Small intestine (tissue), 7 donors: ENCODE results near the gene SOX9. TPM values are rescaled to one million over a fixed set of nuclear protein-coding genes. Genes with fewer than 3 reads are reported as not detected.

ENCODE experiments used
- DNase-seq, 2 donors: peaks; one replicate each; pipeline versions ENCODE4 v3.0.0 to v3.0.0-alpha.2; 2013
- FAIRE-seq: peaks from 2 replicates; lab custom pipeline; 2012; peaks lifted over from hg19 to GRCh38; lab: Jason Lieb, UNC
- H3K27ac ChIP-seq, 3 donors: one replicate each; pipeline ENCODE4 v1.5.1; 2013; ENCODE audit warnings: low read length in 2 of 3, mild to moderate bottlenecking in 2 of 3, control low read depth in 1 of 3, inconsistent platforms in 1 of 3, low read depth in 1 of 3, moderate library complexity in 1 of 3
- H3K27me3 ChIP-seq, 3 donors: one replicate each; pipeline ENCODE4 v1.6.1; 2013; ENCODE audit warnings: low read length in 3 of 3, inconsistent platforms in 1 of 3; ENCODE audit not compliant: control insufficient read depth in 3 of 3, insufficient read depth in 3 of 3
- H3K36me3 ChIP-seq, 3 donors: one replicate each; pipeline ENCODE4 v1.6.1; 2013; ENCODE audit warnings: low read length in 3 of 3, inconsistent platforms in 1 of 3, low read depth in 1 of 3, mild to moderate bottlenecking in 1 of 3, moderate library complexity in 1 of 3; ENCODE audit not compliant: control insufficient read depth in 3 of 3, insufficient read depth in 2 of 3
- H3K4me1 ChIP-seq, 3 donors: one replicate each; pipeline ENCODE4 v1.6.1; 2013; ENCODE audit warnings: low read length in 2 of 3, inconsistent platforms in 1 of 3, low read depth in 1 of 3, mild to moderate bottlenecking in 1 of 3, moderate library complexity in 1 of 3; ENCODE audit not compliant: control insufficient read depth in 3 of 3, insufficient read depth in 2 of 3
- H3K4me3 ChIP-seq, 3 donors: one replicate each; pipeline ENCODE4 v1.5.1; 2013; ENCODE audit warnings: low read length in 3 of 3, control low read depth in 1 of 3, inconsistent platforms in 1 of 3, low read depth in 1 of 3, mild to moderate bottlenecking in 1 of 3, moderate library complexity in 1 of 3
- H3K9me3 ChIP-seq, 2 donors: one replicate each; pipeline ENCODE4 v1.6.1; 2013; ENCODE audit warnings: low read depth in 1 of 2, low read length in 1 of 2; ENCODE audit not compliant: control insufficient read depth in 2 of 2, insufficient read depth in 1 of 2
- WGBS, 3 donors: extraction: QIAGEN DNeasy Blood & Tissue Kit; methylation state at CpG; one replicate each; pipeline ENCODE4 v1.1.7; 2013; 5-methylcytosine and 5-hydroxymethylcytosine counted together
- polyA plus RNA-seq, 4 donors: library from polyadenylated mRNA; stranded (reverse) in 3 of 4; unstranded in 1 of 4; fragments of 200-250 nt in 3 of 4; fragments of 120-200 nt in 1 of 4; gene quantifications; one replicate each; pipeline versions ENCODE4 v1.2.1 to v1.2.3, GENCODE V29; 2013
- donor health status: healthy with polysubstance abuse.
- donor health status: control.
- donor health status: control.
- donor health status: Bipolar disorder and iron deficiency.
- donor health status: healthy.

The SOX9 gene
- polyA plus RNA-seq, 4 donors, result 3.0 to 45.6 (median 13.3) TPM

GRCh38 chr17:72165192-72165866, 44.5 kb downstream of the SOX9 start:
- H3K27ac ChIP-seq, result no peak overlapping the region
- no peaks in the 10 kb centered on the region for H3K4me1 ChIP-seq
- FAIRE-seq, result no peak
- 79 to 93% (median 79%) methylated on average over 9 of the region's 9 CpGs for WGBS, 3 donors
- no peaks in the 10 kb centered on the region for H3K9me3 ChIP-seq
- no peak for DNase-seq
- H3K27me3 ChIP-seq, result no peaks in the 10 kb centered on the region
- no peaks in the 10 kb centered on the region for H3K36me3 ChIP-seq
- H3K4me3 ChIP-seq, result no peak overlapping the region

- no peak for DNase-seq
- H3K36me3 ChIP-seq, result no peaks in the 10 kb centered on the region
- H3K27me3 ChIP-seq, result no peaks in the 10 kb centered on the region
- no peak overlapping the region for H3K27ac ChIP-seq
- H3K4me3 ChIP-seq, result no peak overlapping the region
- no peaks in the 10 kb centered on the region for H3K9me3 ChIP-seq
- no peaks in the 10 kb centered on the region for H3K4me1 ChIP-seq
- FAIRE-seq, result no peak
- WGBS, 3 donors, result 71 to 89% (median 81%) methylated on average over 12 of the region's 12 CpGs
Observed at GRCh38 chr17:72165867-72166439, 45.1 kb downstream of the SOX9 start.

- Histone ChIP-seq H3K4me3 (no peak overlapping the region), H3K27ac (no peak overlapping the region), H3K36me3 (no peaks in the 10 kb centered on the region), H3K4me1 (no peaks in the 10 kb centered on the region), H3K9me3 (no peaks in the 10 kb centered on the region), H3K27me3 (no peaks in the 10 kb centered on the region)
- DNase-seq (no peak), FAIRE-seq (no peak)
- WGBS, 3 donors, result 79 to 88% (median 88%) methylated on average over 2 of the region's 2 CpGs
Observed at GRCh38 chr17:72167593-72167992, 46.8 kb downstream of the SOX9 start.

GRCh38 chr17:72169823-72170222, 49.0 kb downstream of the SOX9 start:
- WGBS, 3 donors, result 82 to 85% (median 84%) methylated on average over 4 of the region's 4 CpGs
- no peak overlapping the region for H3K4me3 ChIP-seq

GRCh38 chr17:72171703-72172667, 51.2 kb downstream of the SOX9 start:
- no peaks in the 10 kb centered on the region for H3K36me3 ChIP-seq
- no peak for FAIRE-seq
- no peaks in the 10 kb centered on the region for H3K9me3 ChIP-seq
- no peak for DNase-seq
- 27 to 42% (median 34%) methylated on average over 7 of the region's 7 CpGs for WGBS, 3 donors
- H3K27ac ChIP-seq, result no peak overlapping the region
- H3K4me1 ChIP-seq, result peaks cover 2 to 9% (median 4%) of the 10 kb centered on the region in 3 donors
- no peaks in the 10 kb centered on the region for H3K27me3 ChIP-seq
- H3K4me3 ChIP-seq, result no peak overlapping the region

More at GRCh38 chr17:72169823-72170222, 49.0 kb downstream of the SOX9 start:
- H3K27ac ChIP-seq, result no peak overlapping the region
- no peak for FAIRE-seq
- DNase-seq, result no peak
- H3K4me1 ChIP-seq, result no peaks in the 10 kb centered on the region
- no peaks in the 10 kb centered on the region for H3K9me3 ChIP-seq
- no peaks in the 10 kb centered on the region for H3K36me3 ChIP-seq
- no peaks in the 10 kb centered on the region for H3K27me3 ChIP-seq

GRCh38 chr17:72173499-72174116, 52.8 kb downstream of the SOX9 start:
- H3K9me3 ChIP-seq, result no peaks in the 10 kb centered on the region
- 59 to 69% (median 63%) methylated on average over 9 of the region's 9 CpGs for WGBS, 3 donors
- no peak overlapping the region for H3K27ac ChIP-seq
- no peaks in the 10 kb centered on the region for H3K27me3 ChIP-seq
- no peak overlapping the region for H3K4me3 ChIP-seq
- H3K36me3 ChIP-seq, result no peaks in the 10 kb centered on the region
- H3K4me1 ChIP-seq, result peaks cover 2 to 20% (median 4%) of the 10 kb centered on the region in 3 donors
- peak in 1 of 2 donors; percentile 41 for DNase-seq
- no peak for FAIRE-seq

GRCh38 chr17:72175263-72175662, 54.4 kb downstream of the SOX9 start:
- Histone ChIP-seq H3K4me1 (peaks cover 2 to 20% (median 4%) of the 10 kb centered on the region in 3 donors), H3K9me3 (no peaks in the 10 kb centered on the region), H3K27me3 (no peaks in the 10 kb centered on the region), H3K27ac (no peak overlapping the region), H3K36me3 (no peaks in the 10 kb centered on the region), H3K4me3 (no peak overlapping the region)
- DNase-seq (no peak), FAIRE-seq (no peak)
- WGBS, 3 donors, result 76 to 84% (median 78%) methylated on average over 4 of the region's 4 CpGs
